Measurements from ENCODE around the gene GP1BB.

Gene GP1BB

DNA sequence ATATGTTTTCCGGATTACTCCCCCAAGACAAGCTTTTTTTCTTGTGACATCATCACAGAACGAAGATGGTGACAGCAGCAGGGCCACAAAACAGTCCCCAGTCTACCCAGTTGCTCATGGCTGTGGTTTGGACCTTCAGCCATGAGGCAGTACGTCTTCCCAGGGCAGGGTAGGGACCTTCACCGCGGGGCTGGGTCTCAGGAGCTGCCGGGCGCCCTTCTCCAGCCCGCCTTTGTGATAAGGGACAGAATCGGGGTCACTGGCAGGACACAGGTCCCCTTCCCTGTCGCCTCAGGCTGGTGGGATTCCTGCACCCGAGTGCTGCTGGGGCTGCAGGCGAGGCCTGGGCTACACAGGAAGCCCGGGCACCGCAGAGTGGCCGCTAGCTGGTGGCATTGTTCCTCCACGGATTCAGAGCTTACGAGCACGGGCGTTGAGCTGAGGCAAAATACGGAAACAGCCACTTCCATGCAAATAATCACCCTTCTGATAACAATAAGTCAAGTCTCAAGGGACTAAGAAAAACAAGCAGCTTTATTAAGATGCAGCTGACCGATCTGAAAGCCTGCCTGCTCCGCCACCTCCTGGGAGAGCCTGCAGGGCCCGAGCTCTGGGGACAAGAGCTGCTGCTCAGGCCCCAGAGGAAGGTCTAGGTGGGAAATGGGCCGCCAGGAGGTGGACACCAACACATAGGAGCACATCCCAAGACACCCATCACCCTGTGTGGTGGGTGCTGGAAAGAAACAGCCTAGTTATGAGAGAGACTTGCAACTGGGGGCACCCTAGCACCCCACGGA lies 49.5 kb downstream of the GP1BB start:
- in situ Hi-C loops (cut with HindIII; ENCODE audit: low pct_ligation_motif_present, low pct_unique_long_range_greater_than_20kb, low sequenced_read_pairs): no loop called here
- no peak for DNase-seq

GRCh38 chr22:19773470-19774040 lies 50.2 kb downstream of the GP1BB start:
- in situ Hi-C loops (cut with HindIII; ENCODE audit: low pct_ligation_motif_present, low pct_unique_long_range_greater_than_20kb, low sequenced_read_pairs): no loop called here

More at GRCh38 chr22:19773470-19774040, 50.2 kb downstream of the GP1BB start:
- no peak for DNase-seq

Measured in ACHN (cell line).